ENCODE data around the gene APCDD1.

Gene APCDD1

GRCh38 chr18:10424585-10425307 is 29.7 kb upstream of the APCDD1 start:
- no peak for TF ChIP-seq CEBPB (IDR thresholded peaks at IDR 0.05)
- TF ChIP-seq, protein P1, sequence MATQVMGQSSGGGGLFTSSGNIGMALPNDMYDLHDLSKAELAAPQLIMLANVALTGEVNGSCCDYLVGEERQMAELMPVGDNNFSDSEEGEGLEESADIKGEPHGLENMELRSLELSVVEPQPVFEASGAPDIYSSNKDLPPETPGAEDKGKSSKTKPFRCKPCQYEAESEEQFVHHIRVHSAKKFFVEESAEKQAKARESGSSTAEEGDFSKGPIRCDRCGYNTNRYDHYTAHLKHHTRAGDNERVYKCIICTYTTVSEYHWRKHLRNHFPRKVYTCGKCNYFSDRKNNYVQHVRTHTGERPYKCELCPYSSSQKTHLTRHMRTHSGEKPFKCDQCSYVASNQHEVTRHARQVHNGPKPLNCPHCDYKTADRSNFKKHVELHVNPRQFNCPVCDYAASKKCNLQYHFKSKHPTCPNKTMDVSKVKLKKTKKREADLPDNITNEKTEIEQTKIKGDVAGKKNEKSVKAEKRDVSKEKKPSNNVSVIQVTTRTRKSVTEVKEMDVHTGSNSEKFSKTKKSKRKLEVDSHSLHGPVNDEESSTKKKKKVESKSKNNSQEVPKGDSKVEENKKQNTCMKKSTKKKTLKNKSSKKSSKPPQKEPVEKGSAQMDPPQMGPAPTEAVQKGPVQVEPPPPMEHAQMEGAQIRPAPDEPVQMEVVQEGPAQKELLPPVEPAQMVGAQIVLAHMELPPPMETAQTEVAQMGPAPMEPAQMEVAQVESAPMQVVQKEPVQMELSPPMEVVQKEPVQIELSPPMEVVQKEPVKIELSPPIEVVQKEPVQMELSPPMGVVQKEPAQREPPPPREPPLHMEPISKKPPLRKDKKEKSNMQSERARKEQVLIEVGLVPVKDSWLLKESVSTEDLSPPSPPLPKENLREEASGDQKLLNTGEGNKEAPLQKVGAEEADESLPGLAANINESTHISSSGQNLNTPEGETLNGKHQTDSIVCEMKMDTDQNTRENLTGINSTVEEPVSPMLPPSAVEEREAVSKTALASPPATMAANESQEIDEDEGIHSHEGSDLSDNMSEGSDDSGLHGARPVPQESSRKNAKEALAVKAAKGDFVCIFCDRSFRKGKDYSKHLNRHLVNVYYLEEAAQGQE (IDR thresholded peaks at IDR 0.05; ENCODE audit: low read depth), result no peak
- TF ChIP-seq NFIC (IDR thresholded peaks at IDR 0.05), result no peak
- TF ChIP-seq, protein P2, sequence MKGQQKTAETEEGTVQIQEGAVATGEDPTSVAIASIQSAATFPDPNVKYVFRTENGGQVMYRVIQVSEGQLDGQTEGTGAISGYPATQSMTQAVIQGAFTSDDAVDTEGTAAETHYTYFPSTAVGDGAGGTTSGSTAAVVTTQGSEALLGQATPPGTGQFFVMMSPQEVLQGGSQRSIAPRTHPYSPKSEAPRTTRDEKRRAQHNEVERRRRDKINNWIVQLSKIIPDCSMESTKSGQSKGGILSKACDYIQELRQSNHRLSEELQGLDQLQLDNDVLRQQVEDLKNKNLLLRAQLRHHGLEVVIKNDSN (IDR thresholded peaks at IDR 0.05), result no peak
- no peak for TF ChIP-seq EP300 (IDR thresholded peaks at IDR 0.05; ENCODE audit: borderline replicate concordance)
- no peak for TF ChIP-seq FOXM1 (IDR thresholded peaks at IDR 0.05; ENCODE audit: borderline replicate concordance, low read depth)
- TF ChIP-seq TCF12 (IDR thresholded peaks at IDR 0.05; ENCODE audit: low read depth), result no peak
- TF ChIP-seq ZBTB7A (IDR thresholded peaks at IDR 0.05; ENCODE audit: low read depth), result no peak
- no peak for TF ChIP-seq EGR1 (IDR thresholded peaks at IDR 0.05)
- no peak for TF ChIP-seq TAF1 (IDR thresholded peaks at IDR 0.05; ENCODE audit: low read depth)
- TF ChIP-seq RAD21 (IDR thresholded peaks at IDR 0.05; ENCODE audit: low read depth), result no peak
- no peak for TF ChIP-seq YY1 (IDR thresholded peaks at IDR 0.05; ENCODE audit: low read depth)
- TF ChIP-seq TEAD4 (IDR thresholded peaks at IDR 0.05), result no peak

GRCh38 chr18:10430677-10431076 is 23.8 kb upstream of the APCDD1 start:
- no peak for TF ChIP-seq FOXM1 (IDR thresholded peaks at IDR 0.05; ENCODE audit: borderline replicate concordance, low read depth)
- no peak for TF ChIP-seq CREB1 (IDR thresholded peaks at IDR 0.05; ENCODE audit: low read depth)
- TF ChIP-seq, protein P3, sequence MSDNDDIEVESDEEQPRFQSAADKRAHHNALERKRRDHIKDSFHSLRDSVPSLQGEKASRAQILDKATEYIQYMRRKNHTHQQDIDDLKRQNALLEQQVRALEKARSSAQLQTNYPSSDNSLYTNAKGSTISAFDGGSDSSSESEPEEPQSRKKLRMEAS (IDR thresholded peaks at IDR 0.05), result no peak

DNA sequence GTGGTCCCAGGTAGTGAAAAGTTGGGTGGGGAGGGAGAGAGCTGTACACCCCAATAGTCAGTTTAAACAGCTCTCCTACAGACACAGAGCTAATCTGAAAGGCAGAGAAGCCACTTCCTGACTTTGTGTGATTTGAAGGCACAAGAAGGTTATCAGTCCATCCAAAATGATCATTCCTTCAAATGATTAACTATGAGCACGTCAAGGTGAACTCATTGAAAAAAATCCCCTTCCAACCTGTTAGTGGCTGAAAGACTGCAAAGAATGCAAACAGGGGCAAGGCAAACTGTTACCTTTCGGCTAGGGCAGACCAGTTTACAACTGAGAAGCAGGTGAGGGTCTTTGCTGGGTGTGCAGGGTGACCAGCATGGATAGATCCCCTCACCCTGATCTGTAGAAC is 22.8 kb upstream of the APCDD1 start:
- TF ChIP-seq FOXM1 (IDR thresholded peaks at IDR 0.05; ENCODE audit: borderline replicate concordance, low read depth) (no peak), NFIC (IDR thresholded peaks at IDR 0.05) (no peak), EGR1 (IDR thresholded peaks at IDR 0.05) (no peak), TCF12 (IDR thresholded peaks at IDR 0.05; ENCODE audit: low read depth) (no peak), TEAD4 (IDR thresholded peaks at IDR 0.05) (no peak), YY1 (IDR thresholded peaks at IDR 0.05; ENCODE audit: low read depth) (no peak), CREB1 (IDR thresholded peaks at IDR 0.05; ENCODE audit: low read depth) (no peak)
- TF ChIP-seq, protein P2 (IDR thresholded peaks at IDR 0.05), result no peak
- TF ChIP-seq, protein P3 (IDR thresholded peaks at IDR 0.05), result no peak
- TF ChIP-seq, protein P1 (IDR thresholded peaks at IDR 0.05; ENCODE audit: low read depth), result no peak

DNA sequence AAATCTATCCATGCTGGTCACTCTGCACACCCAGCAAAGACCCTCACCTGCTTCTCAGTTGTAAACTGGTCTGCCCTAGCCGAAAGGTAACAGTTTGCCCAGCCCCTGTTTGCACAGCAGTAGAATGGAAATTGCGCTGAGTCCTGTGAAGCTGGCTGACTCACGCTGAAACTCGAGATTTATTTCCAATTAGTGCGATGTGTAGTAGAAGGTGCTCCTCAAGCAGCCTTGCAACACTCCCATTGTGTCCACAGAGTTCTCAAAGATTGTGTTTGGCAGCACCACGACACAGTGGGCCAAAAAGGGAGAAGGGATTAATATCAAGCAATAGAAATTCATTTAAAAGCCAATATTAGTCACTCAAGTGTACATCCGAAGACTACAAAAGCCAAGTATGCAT is 21.7 kb upstream of the APCDD1 start:
- TF ChIP-seq, protein P1 (IDR thresholded peaks at IDR 0.05; ENCODE audit: low read depth), result no peak

DNA sequence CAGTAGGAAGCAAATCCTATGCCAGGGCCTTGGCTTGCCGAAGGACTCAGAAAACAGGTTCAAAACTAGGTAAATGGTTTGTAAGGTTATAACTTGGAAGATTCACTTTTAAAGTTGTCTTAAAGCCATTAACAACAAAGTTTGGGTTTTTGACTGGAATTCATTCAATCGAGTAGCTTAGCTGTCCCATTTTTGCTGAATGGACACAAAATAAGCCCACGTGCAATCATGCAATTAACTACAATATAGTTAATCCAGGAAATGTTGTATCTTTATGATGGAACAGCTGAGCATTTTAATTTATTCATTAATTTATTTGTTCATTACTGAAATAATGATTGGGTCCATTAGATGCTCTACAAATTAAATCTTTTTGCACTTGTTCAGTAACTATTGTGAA is 18.3 kb upstream of the APCDD1 start:
- TF ChIP-seq, protein P2 (IDR thresholded peaks at IDR 0.05), result no peak
- TF ChIP-seq, protein P3 (IDR thresholded peaks at IDR 0.05), result no peak
- TF ChIP-seq EGR1 (IDR thresholded peaks at IDR 0.05) (no peak), NFIC (IDR thresholded peaks at IDR 0.05) (no peak), TAF1 (IDR thresholded peaks at IDR 0.05; ENCODE audit: low read depth) (no peak), FOXM1 (IDR thresholded peaks at IDR 0.05; ENCODE audit: borderline replicate concordance, low read depth) (no peak), YY1 (IDR thresholded peaks at IDR 0.05; ENCODE audit: low read depth) (no peak), TCF12 (IDR thresholded peaks at IDR 0.05; ENCODE audit: low read depth) (no peak), ZBTB7A (IDR thresholded peaks at IDR 0.05; ENCODE audit: low read depth) (no peak), CREB1 (IDR thresholded peaks at IDR 0.05; ENCODE audit: low read depth) (no peak), CEBPB (IDR thresholded peaks at IDR 0.05) (no peak), EP300 (IDR thresholded peaks at IDR 0.05; ENCODE audit: borderline replicate concordance) (no peak), TEAD4 (IDR thresholded peaks at IDR 0.05) (no peak), RAD21 (IDR thresholded peaks at IDR 0.05; ENCODE audit: low read depth) (no peak)
- TF ChIP-seq, protein P1 (IDR thresholded peaks at IDR 0.05; ENCODE audit: low read depth), result no peak

All from Ishikawa (cell line).